GM19043 (cell line): ENCODE measurements around the gene MYADM.
"Not testable (repeated sequence)": the region's sequence is repeated elsewhere in the genome, so short reads cannot be mapped to it uniquely, and the experiment has no call there.

ENCODE experiments used
- ATAC-seq: cut with Tn5 transposase; IDR thresholded peaks from one replicate; pipeline ENCODE4 v1.9.1; 2021; ENCODE audit warnings: low read depth; ENCODE audit not compliant: unreplicated experiment

Gene MYADM

DNA sequence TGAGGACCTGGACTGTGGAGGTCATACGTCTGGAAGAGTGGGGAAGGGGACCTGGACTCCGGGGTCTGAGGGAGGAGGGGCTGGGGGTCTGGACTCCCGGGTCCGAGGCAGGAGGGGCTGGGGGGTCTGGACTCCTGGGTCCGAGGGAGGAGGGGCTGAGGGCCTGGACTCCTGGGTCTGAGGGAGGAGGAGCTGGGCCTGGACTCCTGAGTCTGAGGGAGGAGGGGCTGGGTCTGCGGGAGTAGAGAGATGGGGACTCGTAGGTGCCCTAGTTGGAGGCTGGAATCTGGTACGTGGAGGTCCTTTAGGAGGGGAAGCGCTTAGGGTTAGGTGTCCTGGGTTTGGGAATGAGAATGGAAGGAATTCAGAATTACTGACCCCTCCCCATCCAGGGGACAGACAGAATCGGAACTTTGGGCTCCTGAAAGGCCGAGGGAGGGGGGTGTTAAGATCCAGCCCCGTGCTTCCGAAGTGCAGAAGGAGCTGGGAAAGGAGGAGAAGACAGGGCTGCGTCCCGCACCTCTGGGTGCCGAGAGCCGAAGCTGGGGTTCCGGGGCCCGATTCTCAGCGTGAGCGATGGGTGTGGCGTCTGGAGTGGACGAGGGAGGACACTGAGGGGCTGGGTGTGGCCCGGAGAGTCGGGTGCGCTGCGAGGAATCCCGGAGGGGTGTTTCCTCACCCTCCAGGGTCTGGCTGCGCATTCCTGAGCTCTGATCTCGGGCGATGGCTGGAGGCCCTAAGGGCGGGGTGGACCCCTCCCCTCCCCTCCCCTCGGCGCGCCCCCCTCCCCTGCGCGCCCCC lies 608 bp downstream of the MYADM start:
- ATAC-seq, result no peak

DNA sequence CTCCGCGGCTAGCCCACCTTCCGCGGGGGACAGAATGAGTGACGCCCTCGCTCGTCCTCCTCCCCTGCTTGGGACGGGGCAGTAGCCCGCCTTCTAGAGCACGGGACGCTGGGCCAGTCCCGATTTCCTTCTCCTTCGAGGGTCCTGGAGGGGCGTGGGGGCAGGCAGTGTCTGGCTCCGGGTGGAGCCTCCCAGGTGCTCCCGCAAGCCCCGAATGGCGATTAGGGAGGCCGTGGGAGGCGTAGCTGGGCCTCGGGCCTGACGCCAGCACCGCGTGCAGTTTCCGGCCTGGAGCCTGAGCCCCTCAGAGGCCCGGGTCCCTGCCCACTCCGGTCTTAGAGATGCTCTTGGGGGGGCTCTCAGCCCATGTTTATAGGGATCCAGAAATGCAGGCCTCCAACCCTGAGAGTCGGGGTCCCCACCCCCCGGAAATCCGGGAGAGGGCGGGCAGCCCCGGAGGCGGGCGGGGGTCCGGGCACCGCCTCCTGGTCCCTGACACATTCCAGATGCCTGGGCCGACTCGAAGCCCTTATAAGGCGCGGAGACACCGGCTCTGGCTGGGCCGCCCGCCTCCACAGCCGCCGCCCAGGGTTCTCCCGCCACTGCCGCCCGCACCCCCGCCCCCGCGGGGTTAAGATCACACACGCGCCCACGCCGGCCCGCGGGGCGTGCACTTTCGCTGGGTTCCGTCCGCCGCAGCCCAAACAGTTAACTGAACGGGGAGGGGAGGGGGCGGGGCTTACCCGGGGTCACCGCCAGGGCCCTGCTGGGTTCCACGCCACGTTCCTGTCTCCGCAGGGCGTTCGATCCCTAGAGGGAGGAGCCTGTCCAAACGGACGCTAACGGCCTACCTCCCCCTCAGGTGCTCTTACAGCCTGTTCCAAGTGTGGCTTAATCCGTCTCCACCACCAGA lies 1.5 kb downstream of the MYADM start:
- ATAC-seq, result peak; percentile 44

DNA sequence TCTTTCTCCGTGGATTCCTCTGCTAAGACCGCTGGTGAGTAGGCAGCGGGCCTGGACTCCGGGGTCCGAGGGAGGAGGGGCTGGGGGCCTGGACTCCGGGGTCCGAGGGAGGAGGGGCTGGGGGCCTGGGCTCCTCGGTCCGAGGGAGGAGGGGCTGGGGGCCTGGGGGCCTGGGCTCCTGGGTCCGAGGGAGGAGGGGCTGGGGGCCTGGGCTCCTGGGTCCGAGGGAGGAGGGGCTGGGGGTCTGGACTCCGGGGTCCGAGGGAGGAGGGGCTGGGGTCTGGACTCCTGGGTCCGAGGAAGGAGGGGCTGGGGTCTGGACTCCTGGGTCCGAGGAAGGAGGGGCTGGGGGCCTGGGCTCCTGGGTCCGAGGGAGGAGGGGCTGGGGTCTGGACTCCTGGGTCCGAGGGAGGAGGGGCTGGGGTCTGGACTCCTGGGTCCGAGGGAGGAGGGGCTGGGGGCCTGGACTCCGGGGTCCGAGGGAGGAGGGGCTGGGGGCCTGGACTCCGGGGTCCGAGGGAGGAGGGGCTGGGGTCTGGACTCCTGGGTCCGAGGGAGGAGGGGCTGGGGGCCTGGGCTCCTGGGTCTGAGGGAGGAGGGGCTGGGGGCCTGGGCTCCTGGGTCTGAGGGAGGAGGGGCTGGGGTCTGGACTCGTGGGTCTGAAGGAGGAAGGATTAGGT lies 2.3 kb downstream of the MYADM start:
- ATAC-seq, result not testable (repeated sequence)

DNA sequence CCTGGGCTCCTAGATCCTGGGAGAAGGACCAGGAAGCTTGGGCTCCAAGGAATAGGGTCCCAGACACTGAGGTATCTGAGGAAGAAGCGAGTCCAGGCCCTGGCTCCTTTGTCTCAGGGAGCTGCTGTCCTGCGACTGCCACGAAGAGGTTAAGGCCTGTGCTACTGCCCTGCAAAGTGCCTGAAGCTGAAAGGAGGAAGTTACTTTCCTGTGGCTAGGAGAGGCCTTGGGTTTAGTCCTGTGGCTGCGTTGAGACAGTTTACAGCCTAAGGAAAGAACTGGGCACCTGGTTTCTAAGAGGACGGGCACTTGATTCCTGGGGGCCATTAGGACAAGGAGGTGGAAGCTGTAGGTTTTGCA lies 2.8 kb downstream of the MYADM start:
- no peak for ATAC-seq

DNA sequence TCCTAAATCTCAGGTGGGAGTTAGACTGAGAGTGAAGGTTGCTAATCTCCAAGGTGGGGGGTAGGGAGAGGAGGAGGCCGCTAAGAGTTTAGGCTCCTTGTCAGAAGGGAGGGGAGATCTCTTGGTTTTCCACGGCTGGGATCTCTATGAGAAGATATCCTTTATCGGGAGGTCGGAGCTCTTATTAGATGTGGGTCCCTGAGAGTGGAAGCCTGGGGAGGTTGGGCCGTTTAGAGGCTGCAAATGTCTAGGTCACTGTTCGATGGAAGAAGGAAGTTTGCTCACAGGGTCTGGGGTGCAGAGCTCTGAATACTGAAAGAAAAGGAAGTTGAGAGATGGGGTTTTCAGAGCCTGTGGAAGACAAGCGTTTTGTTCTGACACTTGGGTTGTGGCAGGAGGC lies 3.8 kb downstream of the MYADM start:
- ATAC-seq, result no peak

DNA sequence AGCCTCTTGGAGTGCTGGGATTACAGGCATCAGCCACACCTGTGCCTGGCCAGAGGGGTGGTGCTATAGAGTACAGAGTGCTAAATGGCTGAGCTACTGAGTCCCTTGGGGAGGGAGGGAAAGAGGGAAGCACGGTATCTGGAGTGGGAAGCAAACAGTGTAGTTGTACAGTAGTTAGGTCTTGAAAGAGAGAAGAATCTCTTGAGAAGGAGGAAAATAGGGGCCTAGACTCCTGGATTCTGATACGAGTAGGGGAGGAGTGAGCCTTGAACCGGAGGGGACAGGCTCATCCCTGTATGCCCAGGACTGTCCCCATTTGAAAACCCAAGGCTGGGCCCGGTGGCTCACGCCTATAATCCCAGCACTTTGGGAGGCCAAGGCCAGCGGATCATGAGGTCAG lies 5.1 kb downstream of the MYADM start:
- ATAC-seq, result no peak

DNA sequence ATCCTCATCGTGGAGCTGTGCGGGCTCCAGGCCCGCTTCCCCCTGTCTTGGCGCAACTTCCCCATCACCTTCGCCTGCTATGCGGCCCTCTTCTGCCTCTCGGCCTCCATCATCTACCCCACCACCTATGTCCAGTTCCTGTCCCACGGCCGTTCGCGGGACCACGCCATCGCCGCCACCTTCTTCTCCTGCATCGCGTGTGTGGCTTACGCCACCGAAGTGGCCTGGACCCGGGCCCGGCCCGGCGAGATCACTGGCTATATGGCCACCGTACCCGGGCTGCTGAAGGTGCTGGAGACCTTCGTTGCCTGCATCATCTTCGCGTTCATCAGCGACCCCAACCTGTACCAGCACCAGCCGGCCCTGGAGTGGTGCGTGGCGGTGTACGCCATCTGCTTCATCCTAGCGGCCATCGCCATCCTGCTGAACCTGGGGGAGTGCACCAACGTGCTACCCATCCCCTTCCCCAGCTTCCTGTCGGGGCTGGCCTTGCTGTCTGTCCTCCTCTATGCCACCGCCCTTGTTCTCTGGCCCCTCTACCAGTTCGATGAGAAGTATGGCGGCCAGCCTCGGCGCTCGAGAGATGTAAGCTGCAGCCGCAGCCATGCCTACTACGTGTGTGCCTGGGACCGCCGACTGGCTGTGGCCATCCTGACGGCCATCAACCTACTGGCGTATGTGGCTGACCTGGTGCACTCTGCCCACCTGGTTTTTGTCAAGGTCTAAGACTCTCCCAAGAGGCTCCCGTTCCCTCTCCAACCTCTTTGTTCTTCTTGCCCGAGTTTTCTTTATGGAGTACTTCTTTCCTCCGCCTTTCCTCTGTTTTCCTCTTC lies 6.3 kb downstream of the MYADM start:
- ATAC-seq, result no peak

DNA sequence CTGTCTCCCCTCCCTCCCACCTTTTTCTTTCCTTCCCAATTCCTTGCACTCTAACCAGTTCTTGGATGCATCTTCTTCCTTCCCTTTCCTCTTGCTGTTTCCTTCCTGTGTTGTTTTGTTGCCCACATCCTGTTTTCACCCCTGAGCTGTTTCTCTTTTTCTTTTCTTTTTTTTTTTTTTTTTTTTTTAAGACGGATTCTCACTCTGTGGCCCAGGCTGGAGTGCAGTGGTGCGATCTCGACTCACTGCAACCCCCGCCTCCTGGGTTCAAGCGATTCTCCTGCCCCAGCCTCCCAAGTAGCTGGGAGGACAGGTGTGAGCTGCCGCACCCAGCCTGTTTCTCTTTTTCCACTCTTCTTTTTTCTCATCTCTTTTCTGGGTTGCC lies 6.9 kb downstream of the MYADM start:
- ATAC-seq, result no peak

DNA sequence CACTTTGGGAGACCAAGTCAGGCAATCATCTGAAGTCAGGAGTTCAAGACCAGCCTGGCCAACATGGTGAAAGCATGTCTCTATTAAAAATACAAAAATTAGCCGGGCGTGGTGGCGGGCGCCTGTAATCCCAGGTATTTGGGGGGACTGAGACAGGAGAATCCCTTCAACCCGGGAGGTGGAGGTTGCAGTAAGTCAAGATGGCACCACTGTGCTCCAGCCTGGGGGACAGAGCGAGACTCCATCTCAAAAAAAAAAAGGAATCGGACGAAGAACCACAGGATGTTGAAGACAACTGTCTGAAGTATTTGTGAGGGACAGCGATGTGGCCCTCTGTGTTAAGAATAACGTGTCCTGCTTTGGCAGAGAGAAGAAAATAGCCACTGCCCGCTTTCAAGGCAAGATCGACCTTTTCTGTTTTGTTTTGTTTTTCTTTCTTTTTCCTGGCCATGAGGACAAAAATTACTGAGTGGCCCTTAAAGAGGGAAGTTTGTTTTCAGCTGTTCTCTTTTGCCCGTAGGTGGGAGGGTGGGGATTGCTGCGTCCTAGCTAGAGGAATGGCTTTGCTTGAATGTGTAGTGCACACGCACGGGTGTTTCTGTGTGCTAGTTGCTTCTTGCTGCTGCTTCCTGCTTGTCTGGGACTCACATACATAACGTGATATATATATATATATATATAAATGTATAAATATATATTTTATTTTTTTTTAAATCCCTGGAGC lies 8.1 kb downstream of the MYADM start:
- ATAC-seq, result no peak

DNA sequence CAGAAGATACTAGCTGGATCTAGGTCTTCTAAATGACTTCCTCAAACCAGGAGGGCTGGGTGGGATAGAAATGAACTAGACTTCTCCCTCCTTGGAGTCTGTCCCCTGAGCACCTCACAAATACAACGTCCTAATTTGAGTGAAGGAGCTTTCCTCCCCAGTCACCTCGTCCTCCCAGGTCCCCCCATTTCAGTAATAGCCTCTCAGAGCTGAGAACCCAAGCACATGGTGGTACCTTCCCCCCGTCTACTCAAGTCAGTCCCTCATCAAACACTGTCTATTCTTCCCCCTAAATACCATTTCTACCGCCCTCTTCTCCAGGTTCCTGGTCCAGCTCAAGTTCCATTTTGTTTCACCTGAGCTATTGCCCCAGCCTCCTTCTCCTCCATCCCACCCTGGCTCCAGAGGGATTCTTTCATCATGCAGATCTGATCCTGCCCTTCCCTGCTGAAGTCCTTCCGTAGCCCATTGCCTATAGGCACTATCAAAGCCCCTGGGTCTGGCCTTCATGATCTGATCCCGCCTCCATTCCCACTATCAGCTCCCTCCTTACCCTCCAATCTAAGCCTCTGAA lies 9.1 kb downstream of the MYADM start:
- ATAC-seq, result no peak

DNA sequence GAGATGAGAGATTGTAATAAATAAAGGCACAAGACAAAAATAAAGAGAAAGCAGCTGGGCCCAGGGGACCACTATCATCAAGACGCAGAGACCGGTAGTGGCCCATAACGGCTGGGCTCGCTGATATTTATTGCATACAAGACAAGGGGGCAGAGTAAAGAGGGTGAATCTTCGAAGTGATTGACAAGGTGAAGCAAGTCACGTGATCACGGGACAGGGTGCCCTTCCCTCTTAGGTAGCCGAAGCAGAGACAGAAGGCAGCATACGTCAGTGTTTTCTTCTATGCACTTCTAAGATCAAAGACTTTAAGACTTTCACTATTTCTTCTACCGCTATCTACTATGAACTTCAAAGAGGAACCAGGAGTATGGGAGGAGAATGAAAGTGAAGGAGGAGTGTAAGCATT lies 9.7 kb downstream of the MYADM start:
- no peak for ATAC-seq

DNA sequence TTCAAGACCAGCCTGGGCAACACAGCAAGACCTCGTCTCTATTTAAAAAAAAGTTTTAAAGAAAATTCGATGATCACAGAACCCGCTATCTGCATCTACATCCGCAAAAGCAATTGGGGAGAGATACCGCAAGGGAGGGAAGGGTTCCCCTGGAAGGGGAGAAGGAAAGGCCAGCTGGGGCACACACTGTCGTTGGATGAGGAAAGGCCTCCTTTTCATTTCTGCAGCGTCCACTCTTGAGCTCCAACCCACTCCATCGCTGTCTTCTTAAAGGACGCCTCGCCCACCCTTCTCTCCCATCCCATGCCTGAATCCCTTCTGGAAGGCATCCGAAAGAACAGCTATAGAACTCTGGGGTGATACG lies 11.1 kb downstream of the MYADM start:
- no peak for ATAC-seq

DNA sequence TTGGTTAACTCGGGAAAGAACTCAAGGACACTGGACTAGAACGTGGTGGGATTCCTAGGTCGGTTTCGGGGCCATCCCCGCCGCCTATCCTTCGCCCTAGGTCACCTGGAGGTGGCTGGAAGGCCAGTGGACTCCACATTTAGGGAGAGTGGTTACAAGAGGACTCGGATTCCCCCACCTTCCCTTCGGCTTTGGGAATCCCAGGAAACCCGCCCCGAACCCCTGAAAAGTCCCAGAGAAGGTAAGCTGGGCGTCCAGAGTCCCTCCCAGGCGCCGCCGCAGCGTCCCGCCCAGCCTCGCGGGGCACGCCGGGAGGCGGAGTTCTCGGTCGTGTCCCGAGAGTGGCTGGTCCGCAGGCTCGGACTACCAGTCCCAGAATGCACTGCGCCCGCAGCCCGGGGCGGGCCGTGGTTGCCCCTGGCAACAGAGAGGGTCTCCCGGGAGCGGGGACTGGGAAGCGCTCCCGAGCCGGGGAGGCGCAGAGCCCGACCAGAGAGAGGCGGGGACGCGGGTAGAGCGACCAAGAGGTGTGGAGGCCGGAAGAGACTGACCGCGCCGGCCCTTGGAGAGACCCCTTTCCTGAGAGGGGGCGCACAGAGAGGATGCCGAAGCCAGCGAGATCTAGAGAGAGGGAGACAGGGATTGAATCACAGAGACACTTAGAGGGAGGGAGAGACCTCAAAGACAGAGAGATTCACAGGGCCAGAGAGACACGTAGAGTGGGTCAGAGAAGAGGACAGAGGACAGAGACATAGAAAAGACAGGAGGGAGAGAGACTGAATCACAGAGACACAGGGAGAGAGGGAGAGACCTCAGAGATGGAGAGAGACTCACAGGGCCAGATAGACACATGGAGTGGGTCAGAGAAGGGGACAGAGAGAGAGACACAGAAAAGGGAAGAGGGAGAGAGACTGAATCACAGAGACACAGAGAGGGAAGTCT lies 11.7 kb downstream of the MYADM start:
- ATAC-seq, result peak; percentile 53

DNA sequence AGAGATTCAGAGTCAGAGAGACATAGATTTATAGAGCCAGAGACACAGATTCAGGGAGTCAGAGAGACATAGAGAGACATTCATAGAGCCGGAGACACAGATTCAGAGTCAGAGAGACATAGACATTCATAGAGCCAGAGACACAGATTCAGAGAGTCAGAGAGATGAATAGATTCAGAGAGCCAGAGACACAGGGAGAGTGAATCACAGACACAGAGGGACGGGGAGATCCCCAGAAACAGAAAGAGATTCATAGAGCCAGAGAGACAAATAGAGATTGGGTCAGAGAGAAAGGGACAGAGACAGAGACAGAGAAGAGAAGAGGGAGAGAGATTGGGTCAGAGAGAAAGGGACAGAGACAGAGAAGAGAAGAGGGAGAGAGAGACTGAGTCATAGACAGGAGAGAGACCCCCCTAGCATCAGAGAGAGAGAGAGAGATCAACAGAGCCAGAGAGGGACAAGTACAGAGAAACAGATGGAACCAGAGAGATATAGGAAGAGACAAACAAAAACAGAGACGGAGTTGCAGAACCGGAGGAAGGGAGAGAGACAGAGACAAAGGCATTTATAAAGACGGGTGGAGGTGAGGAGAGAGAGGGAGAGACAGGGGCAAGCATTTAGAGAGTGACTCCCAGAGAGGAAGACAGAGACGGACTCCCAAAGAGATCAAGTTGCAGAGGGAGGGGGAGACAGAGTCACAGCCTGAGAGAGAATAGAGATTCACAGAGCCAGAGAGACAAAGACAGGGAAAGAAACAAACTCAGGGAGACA lies 13.2 kb downstream of the MYADM start:
- no peak for ATAC-seq

DNA sequence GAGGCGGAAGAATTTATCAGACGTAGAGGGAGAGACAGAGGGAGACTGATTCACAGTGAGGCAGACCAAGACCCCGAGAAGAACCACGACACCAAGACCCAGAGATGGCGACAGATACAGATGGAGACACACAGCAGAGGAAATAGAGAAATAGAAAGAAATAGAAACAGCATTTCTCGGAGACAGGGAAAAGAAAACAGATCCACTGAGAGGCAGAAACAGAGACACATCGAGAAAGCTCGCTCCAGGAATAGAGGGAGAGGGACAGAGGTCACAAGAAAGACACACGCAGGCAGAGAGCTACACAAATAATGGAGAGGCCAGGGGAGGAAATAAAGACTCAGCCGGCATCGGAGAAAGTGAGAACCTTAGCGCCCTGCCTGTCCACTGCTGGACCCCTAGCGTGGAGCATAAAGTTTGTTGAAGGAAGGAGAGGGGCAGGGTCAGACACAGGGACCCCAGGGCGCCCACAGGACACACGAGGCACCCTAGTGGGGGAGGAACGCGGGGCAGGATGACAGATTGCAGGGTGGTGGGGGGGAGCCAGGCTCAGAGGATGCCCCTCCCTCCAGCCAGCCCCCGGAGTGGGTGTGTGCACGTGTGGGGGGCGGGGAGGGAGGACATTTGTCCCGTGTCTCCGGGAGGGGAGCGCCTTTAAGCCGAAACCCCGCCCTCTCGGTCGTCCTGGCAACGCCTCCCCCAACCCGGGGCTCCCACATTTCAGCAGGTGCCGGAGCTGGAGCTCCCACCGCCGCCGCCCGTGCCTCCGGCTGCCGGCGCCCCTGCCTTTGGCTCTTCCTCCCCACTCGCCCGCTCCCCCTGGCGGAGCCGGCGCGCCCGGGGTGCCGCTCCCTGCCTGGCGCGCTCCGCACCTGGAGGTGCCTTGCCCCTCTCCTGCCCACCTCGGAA lies 14.1 kb downstream of the MYADM start, which contains the start of gene PRKCG:
PRKCG (plus strand) TSS at position 716 of the 909 bp plus-strand sequence. CDS start 298 bp downstream, outside the sequence.
- ATAC-seq, result no peak

DNA sequence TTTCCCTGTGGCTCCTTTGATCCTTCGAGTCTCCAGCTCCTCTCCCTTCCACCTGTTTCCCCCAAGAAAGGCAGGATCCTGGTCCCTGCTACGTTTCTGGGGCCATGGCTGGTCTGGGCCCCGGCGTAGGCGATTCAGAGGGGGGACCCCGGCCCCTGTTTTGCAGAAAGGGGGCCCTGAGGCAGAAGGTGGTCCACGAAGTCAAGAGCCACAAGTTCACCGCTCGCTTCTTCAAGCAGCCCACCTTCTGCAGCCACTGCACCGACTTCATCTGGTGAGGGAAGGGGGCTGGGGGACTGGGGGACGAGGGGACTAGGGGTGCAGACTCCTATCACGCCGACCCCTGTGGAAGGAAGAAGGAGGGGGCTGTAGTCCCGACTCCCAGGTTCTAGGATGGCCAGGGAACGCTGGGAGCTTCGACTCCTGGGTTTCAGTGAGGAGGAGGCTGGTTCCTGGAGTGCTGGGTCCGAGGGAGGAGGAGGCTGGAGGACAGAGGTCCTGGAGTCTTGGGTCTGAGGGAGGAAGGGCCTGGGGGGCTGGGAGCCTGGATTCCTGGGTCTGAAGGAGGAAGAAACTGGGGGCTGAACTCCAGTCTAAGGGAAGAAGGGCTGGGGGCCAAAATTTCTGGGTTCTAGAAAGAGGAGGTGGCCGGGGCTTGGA lies 14.8 kb downstream of the MYADM start:
- no peak for ATAC-seq
